OCI-LY3 (cell line): ENCODE data around the gene SLC16A4.

Source experiments
- EZH2phosphoT487 ChIP-seq: fragments of 200-600 bp; shearing (Covaris generic); IDR thresholded peaks from 2 replicates; pipeline ENCODE4 v1.6.1; 2018; ENCODE audit warnings: antibody characterized with exemption, mixed run types, low read depth
- TF ChIP-seq, protein P1 (sequence below): fragments of 200-600, 300-600 bp; sonication (generic); IDR thresholded peaks from 2 replicates; pipeline ENCODE4 v1.5.1; 2014; ENCODE audit warnings: antibody characterized with exemption, low read length, low read depth

DNA sequence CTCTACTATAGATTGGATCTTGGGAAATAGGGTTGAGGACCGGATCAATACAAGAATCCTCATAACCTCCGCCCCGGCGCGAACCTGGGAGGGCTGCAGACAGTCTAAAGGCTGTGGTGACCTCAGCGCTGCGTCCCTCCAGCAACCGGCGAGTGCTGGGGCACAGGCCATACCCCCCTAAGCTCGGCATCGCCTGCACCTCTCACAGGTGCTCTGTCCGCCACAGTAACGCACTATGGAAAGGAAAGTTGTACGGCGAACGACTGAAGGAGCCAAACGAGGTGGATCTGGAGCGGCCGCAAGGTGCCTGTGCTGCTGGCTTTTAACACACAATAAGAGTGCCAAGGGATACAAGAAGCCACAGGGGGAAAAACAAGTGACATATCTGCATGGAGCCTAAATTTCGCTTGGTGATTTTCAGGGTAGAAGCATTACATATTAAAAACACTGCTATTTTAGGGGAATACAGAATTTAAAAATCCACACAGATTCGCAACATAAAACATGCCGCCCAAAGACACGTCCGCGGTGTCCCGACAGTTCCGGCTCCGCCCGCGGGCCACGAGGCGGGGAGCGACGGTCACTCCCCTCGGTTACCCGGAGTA, 53.0 kb downstream of the SLC16A4 start:
- TF ChIP-seq, protein P1, sequence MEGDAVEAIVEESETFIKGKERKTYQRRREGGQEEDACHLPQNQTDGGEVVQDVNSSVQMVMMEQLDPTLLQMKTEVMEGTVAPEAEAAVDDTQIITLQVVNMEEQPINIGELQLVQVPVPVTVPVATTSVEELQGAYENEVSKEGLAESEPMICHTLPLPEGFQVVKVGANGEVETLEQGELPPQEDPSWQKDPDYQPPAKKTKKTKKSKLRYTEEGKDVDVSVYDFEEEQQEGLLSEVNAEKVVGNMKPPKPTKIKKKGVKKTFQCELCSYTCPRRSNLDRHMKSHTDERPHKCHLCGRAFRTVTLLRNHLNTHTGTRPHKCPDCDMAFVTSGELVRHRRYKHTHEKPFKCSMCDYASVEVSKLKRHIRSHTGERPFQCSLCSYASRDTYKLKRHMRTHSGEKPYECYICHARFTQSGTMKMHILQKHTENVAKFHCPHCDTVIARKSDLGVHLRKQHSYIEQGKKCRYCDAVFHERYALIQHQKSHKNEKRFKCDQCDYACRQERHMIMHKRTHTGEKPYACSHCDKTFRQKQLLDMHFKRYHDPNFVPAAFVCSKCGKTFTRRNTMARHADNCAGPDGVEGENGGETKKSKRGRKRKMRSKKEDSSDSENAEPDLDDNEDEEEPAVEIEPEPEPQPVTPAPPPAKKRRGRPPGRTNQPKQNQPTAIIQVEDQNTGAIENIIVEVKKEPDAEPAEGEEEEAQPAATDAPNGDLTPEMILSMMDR, result no peak
- TF ChIP-seq EZH2phosphoT487, result no peak
